Measurements from ENCODE around the gene MAP3K20. TPM values are rescaled to one million over a fixed set of nuclear protein-coding genes. Genes with fewer than 3 reads are reported as not detected.

The MAP3K20 gene
- total RNA-seq, 1 donor from 2014 or later, result 39.9 TPM

DNA sequence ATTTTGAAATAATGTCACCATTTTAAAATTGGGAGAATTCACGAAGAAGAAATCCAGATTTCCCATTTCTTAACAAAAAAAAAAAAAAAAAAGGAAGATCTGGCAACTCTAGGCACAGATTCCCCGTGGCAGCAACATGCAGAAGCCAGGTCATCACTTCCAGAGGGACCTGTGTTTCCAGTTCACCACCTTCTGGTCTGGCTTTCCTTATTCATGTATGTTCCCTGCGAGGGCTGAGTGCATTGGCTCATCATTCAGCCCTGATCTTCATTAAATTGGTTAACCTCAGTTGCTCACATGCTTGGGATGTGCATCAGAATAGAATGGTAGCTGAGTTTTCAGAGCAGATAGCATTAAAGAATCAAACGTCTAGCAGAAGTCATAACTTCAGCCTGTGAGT is 25.0 kb upstream of the MAP3K20 start:
- no peak for DNase-seq (ENCODE audit: low read depth)

DNA sequence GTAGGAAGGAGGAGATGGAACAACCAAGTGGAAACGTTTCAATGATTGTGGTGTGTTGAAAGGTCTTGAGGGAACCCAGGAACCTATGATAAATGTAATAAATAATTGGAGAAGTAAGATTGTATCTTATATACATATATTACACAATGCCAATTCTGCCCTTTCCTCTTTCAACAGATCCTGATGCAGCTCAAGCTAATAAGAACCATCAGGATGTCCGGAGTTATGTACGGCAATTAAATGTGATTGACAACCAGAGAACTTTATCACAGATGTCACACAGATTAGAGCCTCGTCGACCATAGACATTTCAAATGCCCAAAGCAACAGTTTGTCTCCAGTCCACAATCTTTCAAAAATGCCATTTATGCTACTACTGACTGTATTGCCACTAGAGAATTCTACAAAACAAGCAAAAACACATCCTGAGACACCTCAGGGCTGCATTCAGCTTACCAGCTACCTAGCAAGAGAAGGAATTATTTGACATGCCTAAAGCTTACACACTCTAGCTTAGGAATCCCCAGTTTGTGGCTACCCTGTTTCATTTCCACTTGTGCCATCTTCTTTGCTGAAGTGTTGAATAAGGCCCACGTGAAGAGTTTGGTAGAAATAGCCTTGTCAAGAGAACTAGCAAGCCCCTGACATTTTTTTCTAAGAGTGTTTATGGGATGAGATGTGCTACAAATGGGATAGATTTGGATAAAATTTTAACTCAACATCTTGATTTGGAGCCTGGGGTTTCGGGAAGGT is 24.0 kb upstream of the MAP3K20 start:
- DNase-seq (ENCODE audit: low read depth), result no peak

DNA sequence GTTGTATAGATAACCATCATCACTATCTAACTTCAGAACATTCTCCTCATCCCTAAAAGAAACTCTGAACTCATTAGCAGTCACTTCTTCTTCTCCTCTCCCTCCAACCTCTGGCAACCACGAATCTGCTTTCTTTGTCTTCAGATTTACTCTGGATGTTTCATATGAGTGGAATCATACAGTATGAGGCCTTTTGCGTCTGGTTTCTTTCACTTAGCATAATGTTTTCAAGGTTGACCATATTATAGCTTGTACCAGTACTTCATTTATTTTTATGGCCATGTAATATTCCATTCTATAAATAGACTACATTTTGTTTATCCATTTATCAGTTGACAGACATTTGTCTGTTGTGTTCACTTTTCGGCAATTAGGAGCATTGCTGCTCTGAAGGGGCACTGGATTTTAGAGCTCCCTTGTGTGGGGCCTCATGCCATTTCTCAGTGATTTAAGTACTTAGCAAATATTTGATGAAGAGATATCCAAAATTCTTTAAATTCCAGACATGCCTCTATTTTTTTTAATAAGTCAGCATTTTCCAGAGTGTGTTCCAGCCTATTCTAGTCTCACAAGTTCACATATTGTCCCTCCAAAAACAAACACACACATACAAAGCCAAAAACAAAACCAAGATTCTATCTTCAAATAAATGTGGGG is 22.5 kb upstream of the MAP3K20 start:
- no peak for DNase-seq (ENCODE audit: low read depth)

- no peak for DNase-seq (ENCODE audit: low read depth)
Observed at GRCh38 chr2:173054466-173054865, 21.2 kb upstream of the MAP3K20 start.

GRCh38 chr2:173056705-173057364 is 18.8 kb upstream of the MAP3K20 start:
- peak; percentile 78 for DNase-seq (ENCODE audit: low read depth)

DNA sequence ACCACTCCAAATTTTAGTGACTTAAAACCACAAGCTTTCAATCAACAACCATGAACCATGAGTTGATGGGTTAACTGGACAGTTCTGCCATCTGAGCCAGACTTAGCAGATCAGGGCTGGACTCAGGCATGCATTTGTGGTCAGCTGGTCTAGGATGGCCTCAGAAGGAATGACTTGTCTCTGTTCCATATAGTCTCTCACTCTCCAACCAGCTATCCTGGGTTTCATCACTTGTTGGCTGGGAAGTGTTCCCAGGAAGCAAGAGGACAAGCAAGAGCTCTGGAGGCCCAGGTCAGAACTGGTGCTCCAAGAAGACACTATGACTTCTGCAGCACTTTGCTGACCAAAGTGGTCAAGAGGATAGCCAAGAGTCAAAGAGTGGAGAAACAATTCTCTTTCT is 17.5 kb upstream of the MAP3K20 start:
- no peak for DNase-seq (ENCODE audit: low read depth)

GRCh38 chr2:173058673-173059072 is 17.0 kb upstream of the MAP3K20 start:
- no peak for DNase-seq (ENCODE audit: low read depth)

DNA sequence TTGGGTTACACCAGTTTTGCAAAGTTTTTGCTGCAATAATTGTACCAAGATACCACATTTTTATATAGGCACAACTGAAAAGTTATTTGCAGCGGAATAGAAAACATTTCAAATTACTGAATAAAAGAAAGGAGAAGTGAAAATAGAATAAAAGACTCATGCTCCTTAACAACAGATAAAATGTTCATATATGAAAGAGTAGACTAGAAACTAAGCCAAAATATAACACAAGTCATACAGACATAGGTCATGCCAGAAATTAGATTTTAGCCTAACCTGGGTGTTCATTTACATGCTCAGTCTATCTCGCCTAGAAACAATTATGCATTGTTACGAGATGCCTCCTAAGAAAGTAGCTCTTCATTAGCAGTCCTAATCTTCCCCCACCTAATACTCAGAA is 16.4 kb upstream of the MAP3K20 start:
- DNase-seq (ENCODE audit: low read depth), result no peak

DNA sequence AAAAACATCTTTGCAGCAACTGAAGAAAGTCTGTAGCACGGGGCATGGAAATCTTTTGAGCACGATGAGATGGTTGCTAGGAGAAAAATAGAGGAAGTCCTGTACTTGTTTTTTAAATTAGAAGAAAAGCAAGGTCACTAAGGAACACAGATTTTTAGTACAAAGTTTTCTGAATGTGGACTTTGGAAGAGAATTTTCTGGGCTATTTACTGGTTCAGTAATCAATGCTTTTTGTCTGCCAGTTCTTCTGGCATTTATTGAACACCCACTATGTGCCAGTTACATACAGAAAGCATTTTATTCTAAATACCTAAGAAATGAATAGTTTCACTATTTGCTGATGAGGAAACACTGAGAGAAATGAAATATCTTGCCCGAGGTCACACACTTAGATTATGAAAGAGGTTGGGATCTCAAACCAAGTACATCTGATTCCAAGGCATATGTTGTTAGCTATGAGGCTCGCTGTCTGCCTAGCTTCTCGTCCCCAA is 15.6 kb upstream of the MAP3K20 start:
- DNase-seq (ENCODE audit: low read depth), result no peak

GRCh38 chr2:173062801-173063200 is 12.8 kb upstream of the MAP3K20 start:
- DNase-seq (ENCODE audit: low read depth), result no peak

GRCh38 chr2:173064151-173064805 is 11.4 kb upstream of the MAP3K20 start:
- DNase-seq (ENCODE audit: low read depth), result no peak

DNA sequence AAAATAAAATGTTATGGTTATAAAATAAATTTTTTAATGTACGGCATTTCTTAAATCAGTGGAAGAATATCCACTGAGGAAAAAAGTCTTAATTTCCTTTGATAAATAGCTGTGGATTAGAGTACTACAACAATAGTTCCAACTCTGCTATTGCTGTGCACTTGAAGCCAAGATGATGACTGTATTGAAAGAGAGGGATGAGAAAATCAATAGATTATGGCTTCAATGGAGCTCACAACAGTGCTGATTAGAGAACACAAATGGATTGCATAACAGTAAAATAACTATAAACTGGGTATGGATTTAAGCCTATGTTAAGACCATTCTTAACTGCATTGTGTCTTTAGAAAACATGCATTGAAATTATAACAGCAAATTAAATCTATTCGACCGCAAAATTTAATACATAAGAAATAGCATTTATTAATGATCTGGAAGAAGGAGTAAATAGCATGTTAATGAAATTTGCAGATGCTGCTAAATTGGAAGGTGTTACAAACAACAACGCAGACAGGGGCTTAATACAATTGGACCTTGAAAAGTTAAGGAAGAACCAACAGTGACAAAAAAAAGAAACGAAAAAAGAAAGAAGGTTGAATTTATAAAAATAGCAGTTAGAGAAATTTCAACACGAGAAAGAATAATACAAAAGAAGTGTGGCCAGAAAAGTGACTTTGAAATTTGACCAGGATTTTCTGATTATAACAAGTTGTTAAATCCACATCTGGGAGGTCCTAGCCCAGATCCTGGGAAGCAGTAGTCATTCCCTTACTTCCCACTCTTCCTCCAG is 8.6 kb upstream of the MAP3K20 start:
- DNase-seq (ENCODE audit: low read depth), result no peak

DNA sequence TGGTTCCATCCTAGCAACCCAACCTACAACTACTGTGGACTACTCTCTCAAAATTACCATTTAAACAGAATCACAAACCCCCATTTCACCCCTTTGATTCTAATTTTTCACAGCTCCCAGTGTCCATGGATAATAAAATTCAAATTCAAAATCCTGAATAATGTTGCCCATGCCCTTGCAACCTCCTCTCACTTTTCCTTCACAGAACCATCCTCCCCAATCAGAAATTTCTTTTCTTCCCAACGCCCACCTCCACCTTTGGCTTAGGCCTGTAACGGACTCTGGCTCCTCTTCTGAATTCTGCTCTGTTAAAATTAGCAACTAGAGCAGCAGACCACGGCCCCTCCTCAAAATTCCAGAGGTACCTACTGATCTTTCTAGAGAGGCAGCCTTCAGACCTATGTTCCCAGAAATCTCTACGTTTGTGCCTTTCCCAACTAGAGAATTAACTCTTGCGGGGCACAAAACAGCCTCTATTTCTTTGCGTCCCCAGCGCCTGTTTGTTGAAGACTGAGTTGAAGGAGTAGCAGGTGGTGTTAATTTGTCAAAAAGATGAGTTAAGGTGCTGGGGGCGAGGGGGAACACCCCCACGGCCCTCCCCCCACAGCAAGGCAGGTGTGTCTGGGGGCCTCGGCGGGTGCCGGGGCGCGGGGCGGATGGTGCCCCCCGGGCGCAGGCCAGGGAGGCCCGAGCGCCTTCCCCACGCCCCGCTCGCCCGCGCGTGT is 428 bp upstream of the MAP3K20 start:
- DNase-seq (ENCODE audit: low read depth), result peak; percentile 24

GRCh38 chr2:173076581-173077345 is 1.1 kb downstream of the MAP3K20 start:
- peak; percentile 53 for DNase-seq (ENCODE audit: low read depth)

DNA sequence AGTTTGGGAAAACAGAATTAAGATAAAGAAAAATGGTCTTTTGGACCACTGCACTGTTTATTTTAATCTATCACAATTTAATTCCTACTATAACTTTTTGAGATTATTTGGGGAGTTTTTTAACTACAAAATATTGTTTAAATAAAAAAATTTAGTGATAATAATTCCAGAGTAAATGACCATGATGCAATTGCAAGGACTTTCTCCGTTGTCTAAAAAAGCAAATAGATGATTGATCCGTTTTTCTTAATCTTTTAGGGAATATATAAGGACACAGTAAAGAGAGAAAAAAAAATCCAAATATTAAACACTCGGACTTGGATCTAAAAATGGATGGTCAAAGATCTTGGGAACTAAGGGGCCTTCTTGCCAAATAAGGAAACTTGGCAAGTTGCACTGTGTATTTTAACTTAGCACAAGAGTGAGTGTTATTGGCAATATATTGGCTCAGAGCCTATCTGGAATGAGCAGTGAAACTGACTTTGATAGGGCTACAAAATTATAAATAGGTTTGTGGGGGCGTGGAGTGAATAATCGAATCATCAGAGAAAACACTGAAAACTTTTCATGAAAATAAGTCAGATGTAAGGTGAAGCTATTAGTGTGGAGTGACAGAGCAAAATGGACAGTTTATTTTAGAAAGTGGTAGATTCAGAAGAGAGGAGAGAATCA is 2.0 kb downstream of the MAP3K20 start:
- DNase-seq (ENCODE audit: low read depth), result peak; percentile 25

DNA sequence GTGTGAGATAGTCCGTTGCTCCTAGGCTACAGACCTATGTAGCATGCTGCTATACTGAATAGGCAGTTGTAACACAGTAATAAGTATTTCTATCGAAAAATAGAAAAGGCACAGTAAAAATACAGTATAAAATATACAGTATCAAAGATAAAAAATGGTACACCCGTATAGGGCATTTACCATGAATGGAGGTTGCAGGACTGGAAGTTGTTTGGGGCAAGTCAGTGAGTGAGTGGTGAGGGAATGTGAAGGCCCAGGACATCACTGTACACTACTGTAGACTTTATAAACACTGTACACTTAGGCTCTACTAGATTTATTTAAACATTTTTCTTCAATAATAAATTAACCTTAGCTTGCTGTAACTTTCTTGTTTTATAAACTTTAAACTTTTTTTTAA is 3.5 kb downstream of the MAP3K20 start:
- no peak for DNase-seq (ENCODE audit: low read depth)

GRCh38 chr2:173079973-173080860 is 4.6 kb downstream of the MAP3K20 start:
- no peak for DNase-seq (ENCODE audit: low read depth)

Measured in myocyte (in vitro differentiated cells).